ENCODE measurements around the gene CEP250. TPM values are rescaled to one million over a fixed set of nuclear protein-coding genes. Genes with fewer than 3 reads are reported as not detected.

The CEP250 gene, protein sequence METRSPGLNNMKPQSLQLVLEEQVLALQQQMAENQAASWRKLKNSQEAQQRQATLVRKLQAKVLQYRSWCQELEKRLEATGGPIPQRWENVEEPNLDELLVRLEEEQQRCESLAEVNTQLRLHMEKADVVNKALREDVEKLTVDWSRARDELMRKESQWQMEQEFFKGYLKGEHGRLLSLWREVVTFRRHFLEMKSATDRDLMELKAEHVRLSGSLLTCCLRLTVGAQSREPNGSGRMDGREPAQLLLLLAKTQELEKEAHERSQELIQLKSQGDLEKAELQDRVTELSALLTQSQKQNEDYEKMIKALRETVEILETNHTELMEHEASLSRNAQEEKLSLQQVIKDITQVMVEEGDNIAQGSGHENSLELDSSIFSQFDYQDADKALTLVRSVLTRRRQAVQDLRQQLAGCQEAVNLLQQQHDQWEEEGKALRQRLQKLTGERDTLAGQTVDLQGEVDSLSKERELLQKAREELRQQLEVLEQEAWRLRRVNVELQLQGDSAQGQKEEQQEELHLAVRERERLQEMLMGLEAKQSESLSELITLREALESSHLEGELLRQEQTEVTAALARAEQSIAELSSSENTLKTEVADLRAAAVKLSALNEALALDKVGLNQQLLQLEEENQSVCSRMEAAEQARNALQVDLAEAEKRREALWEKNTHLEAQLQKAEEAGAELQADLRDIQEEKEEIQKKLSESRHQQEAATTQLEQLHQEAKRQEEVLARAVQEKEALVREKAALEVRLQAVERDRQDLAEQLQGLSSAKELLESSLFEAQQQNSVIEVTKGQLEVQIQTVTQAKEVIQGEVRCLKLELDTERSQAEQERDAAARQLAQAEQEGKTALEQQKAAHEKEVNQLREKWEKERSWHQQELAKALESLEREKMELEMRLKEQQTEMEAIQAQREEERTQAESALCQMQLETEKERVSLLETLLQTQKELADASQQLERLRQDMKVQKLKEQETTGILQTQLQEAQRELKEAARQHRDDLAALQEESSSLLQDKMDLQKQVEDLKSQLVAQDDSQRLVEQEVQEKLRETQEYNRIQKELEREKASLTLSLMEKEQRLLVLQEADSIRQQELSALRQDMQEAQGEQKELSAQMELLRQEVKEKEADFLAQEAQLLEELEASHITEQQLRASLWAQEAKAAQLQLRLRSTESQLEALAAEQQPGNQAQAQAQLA (N-terminal part only)
- total RNA-seq (2014; rRNA removed; shearing (Covaris generic); ENCODE audit: low replicate concordance) = 10.2 and 42.8 TPM in 2 replicates

DNA sequence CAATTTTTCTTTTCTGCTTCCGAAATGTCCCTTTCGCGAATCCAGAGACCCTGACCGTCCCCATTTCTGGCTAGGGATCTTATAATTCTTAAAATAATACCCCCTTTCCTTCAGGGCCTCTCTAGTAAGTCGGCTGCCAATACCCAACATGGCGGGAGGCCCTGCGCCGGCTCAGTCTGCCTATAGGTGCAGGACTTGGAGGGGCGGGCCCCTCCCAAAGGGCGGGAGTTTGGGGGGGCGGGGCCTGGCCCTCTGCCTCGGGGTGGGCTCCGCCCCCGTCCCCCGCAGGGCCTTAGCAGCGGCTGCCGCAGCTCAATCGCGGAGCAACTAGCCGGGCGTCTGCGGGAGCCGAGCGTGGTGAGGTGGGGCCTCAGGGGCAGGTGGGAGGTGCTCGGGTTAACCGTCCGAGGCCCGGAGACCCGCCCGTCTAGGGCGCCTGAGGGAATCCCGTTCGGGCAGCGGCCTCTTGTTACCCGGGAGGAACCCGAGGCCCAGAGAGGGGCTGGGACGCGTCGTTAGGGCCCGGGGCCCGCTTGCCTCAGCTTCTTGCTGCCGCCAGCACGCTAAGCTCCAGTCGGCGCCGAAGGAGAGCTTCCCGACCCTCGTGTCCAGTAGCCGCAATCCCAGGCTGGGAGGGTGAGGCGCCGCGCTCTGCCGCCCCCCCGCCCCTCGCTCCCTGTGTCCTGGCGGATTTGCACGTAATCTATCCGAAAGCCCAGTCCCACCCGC lies at the start of gene CEP250:
Gene CEP250, plus strand, starts transcription at position 718 of the 729 bp plus-strand sequence. CDS start 6,770 bp downstream, outside the sequence.
- DNase-seq = peak; percentile 98
- H3K27ac ChIP-seq (ENCODE audit: low read length) = peak within 1 kb of the TSS; percentile 85
- H3K79me2 ChIP-seq (ENCODE audit: low read length) = peaks cover 35% of the 10 kb centered on the region
- peak within 1 kb of the TSS; percentile 76 for H3K4me3 ChIP-seq (ENCODE audit: low read length)
- no peaks in the 10 kb centered on the region for H4K20me1 ChIP-seq (ENCODE audit: insufficient read depth, low read depth, low read length)
- peak within 1 kb of the TSS; percentile 68 for H3K4me2 ChIP-seq (ENCODE audit: low read depth, low read length, poor library complexity, severe bottlenecking)
- H2AFZ ChIP-seq (ENCODE audit: low read length) = peak within 1 kb of the TSS; percentile 90
- no peaks in the 10 kb centered on the region for H3K9me3 ChIP-seq (ENCODE audit: low read length)
- H3K36me3 ChIP-seq (ENCODE audit: insufficient read depth, low read length) = no peaks in the 10 kb centered on the region
- H3K4me1 ChIP-seq (ENCODE audit: low read length) = peaks cover 41% of the 10 kb centered on the region
- peak within 1 kb of the TSS; percentile 77 for H3K9ac ChIP-seq (ENCODE audit: low read length)
- H3K9me2 ChIP-seq (replicated peaks; ENCODE audit: insufficient read depth, low read length) = no peaks in the 10 kb centered on the region
- H3K27me3 ChIP-seq (ENCODE audit: low read length) = no peaks in the 10 kb centered on the region

DNA sequence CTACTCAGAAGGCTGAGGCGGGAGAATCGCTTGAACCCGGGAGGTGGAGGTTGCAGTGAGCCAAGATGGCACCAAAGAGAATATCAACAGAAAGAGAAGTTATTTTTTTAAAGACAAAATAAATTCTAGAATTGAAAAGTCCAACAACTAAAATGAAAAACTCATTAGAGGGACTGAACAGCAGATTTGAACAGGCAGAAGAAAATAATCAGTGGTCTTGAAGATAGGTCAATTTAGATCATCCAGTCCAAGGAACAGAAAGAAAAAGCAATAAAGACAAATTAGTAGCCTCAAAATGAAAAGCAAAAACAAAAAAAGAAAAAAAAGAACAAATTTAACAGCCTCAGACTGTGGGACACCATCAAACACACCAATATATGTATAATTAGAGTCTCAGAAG lies 49.6 kb upstream of the CEP250 start:
- no peaks in the 10 kb centered on the region for H3K27me3 ChIP-seq (ENCODE audit: low read length)
- H3K9me3 ChIP-seq (ENCODE audit: low read length) = peaks cover 6% of the 10 kb centered on the region
- H3K9ac ChIP-seq (ENCODE audit: low read length) = no peak overlapping the region
- H3K36me3 ChIP-seq (ENCODE audit: insufficient read depth, low read length) = peaks cover 54% of the 10 kb centered on the region
- no peaks in the 10 kb centered on the region for H3K9me2 ChIP-seq (replicated peaks; ENCODE audit: insufficient read depth, low read length)
- no peak overlapping the region for H3K27ac ChIP-seq (ENCODE audit: low read length)
- no peak overlapping the region for H3K4me3 ChIP-seq (ENCODE audit: low read length)
- H4K20me1 ChIP-seq (ENCODE audit: insufficient read depth, low read depth, low read length) = no peaks in the 10 kb centered on the region
- peaks cover 10% of the 10 kb centered on the region for H3K4me1 ChIP-seq (ENCODE audit: low read length)
- no peak overlapping the region for H2AFZ ChIP-seq (ENCODE audit: low read length)
- no peak overlapping the region for H3K4me2 ChIP-seq (ENCODE audit: low read depth, low read length, poor library complexity, severe bottlenecking)
- DNase-seq = no peak
- peaks cover 86% of the 10 kb centered on the region for H3K79me2 ChIP-seq (ENCODE audit: low read length)

DNA sequence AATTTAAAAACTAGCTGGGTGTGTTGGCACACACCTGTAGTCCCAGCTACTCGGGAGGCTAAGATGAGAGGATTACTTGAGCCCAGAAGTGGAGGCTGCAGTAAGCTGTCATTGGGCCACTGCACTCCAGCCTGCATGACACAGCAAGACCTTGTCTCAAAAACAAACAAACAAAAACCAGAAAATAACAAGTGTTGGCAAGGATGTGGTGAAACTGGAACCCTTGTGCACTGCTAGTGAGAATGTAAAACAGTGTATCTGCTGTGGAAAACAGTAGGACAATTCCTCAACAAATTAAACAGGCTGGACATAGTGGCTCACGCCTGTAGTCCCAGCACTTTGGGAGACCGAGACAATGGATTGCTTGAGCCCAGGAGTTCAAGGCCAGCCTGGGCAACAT lies 47.1 kb upstream of the CEP250 start:
- Histone ChIP-seq H3K27ac (ENCODE audit: low read length) (no peak overlapping the region), H4K20me1 (ENCODE audit: insufficient read depth, low read depth, low read length) (no peaks in the 10 kb centered on the region; the same call in 1 of the 2 replicates), H3K4me2 (ENCODE audit: low read depth, low read length, poor library complexity, severe bottlenecking) (no peak overlapping the region), H3K9me2 (replicated peaks; ENCODE audit: insufficient read depth, low read length) (no peaks in the 10 kb centered on the region; the same call in 1 of the 2 replicates), H3K4me1 (ENCODE audit: low read length) (peaks cover 18% of the 10 kb centered on the region), H2AFZ (ENCODE audit: low read length) (no peak overlapping the region), H3K9me3 (ENCODE audit: low read length) (peaks cover 6% of the 10 kb centered on the region), H3K79me2 (ENCODE audit: low read length) (peaks cover 77% of the 10 kb centered on the region), H3K4me3 (ENCODE audit: low read length) (no peak overlapping the region), H3K9ac (ENCODE audit: low read length) (no peak overlapping the region), H3K36me3 (ENCODE audit: insufficient read depth, low read length) (peaks cover 54% of the 10 kb centered on the region), H3K27me3 (ENCODE audit: low read length) (no peaks in the 10 kb centered on the region)
- DNase-seq = no peak

DNA sequence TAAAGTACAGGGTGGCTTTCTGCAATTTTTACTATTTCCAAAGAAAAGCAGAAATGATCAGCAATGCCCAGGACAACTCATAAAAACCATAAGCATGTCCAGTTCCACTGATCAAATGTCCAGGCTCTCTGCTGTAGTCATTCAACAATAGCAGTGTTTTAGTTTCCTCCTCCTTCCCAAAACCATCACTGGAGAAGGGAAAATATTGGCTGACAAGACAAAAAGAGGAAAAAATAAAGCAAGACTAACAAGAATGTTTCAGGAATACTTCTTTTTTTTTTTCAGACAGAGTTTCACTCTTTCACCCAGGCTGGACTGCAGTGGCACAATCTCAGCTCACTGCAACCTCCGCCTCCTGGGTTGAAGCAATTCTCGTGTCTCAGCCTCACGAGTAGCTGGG lies 45.9 kb upstream of the CEP250 start:
- peaks cover 73% of the 10 kb centered on the region for H3K79me2 ChIP-seq (ENCODE audit: low read length)
- no peak for DNase-seq

DNA sequence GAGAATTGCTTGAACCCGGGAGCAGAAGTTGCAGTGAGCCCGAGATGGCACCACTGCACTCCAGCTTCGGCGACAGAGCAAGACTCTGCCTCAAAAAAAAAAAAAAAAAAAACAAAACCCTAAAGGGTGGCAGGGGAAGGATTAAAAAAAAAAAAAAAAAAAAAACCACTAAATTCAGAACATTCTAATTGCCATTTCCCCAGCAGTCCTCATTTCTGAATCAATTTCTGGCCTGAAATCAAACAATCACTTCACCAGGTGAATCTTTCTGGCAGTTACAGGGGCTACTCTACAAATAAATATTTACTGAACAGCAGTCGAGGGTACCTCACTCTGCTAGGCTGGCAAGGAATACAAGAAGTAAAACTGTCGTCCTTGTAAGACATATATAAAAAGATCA lies 44.8 kb upstream of the CEP250 start:
- Histone ChIP-seq H3K27me3 (ENCODE audit: low read length) (no peaks in the 10 kb centered on the region), H4K20me1 (ENCODE audit: insufficient read depth, low read depth, low read length) (no peaks in the 10 kb centered on the region; the same call in 1 of the 2 replicates), H3K9me2 (replicated peaks; ENCODE audit: insufficient read depth, low read length) (no peaks in the 10 kb centered on the region; the same call in 1 of the 2 replicates), H3K9me3 (ENCODE audit: low read length) (peaks cover 6% of the 10 kb centered on the region), H3K4me1 (ENCODE audit: low read length) (peaks cover 11% of the 10 kb centered on the region), H3K79me2 (ENCODE audit: low read length) (peaks cover 62% of the 10 kb centered on the region), H2AFZ (ENCODE audit: low read length) (no peak overlapping the region), H3K9ac (ENCODE audit: low read length) (peak overlapping the region; percentile 88), H3K4me2 (ENCODE audit: low read depth, low read length, poor library complexity, severe bottlenecking) (peak overlapping the region; percentile 97), H3K4me3 (ENCODE audit: low read length) (peak overlapping the region; percentile 98), H3K36me3 (ENCODE audit: insufficient read depth, low read length) (peaks cover 44% of the 10 kb centered on the region), H3K27ac (ENCODE audit: low read length) (no peak overlapping the region)
- no peak for DNase-seq

More for the DNA sequence above, 45.9 kb upstream of the CEP250 start:
- peaks cover 6% of the 10 kb centered on the region for H3K9me3 ChIP-seq (ENCODE audit: low read length)
- no peaks in the 10 kb centered on the region for H3K27me3 ChIP-seq (ENCODE audit: low read length)
- H3K4me2 ChIP-seq (ENCODE audit: low read depth, low read length, poor library complexity, severe bottlenecking) = no peak overlapping the region
- no peak overlapping the region for H2AFZ ChIP-seq (ENCODE audit: low read length)
- no peaks in the 10 kb centered on the region; the same call in 1 of the 2 replicates for H4K20me1 ChIP-seq (ENCODE audit: insufficient read depth, low read depth, low read length)
- H3K27ac ChIP-seq (ENCODE audit: low read length) = no peak overlapping the region
- peaks cover 53% of the 10 kb centered on the region for H3K36me3 ChIP-seq (ENCODE audit: insufficient read depth, low read length)
- peaks cover 18% of the 10 kb centered on the region for H3K4me1 ChIP-seq (ENCODE audit: low read length)
- no peaks in the 10 kb centered on the region; the same call in 1 of the 2 replicates for H3K9me2 ChIP-seq (replicated peaks; ENCODE audit: insufficient read depth, low read length)
- H3K4me3 ChIP-seq (ENCODE audit: low read length) = no peak overlapping the region
- H3K9ac ChIP-seq (ENCODE audit: low read length) = no peak overlapping the region

DNA sequence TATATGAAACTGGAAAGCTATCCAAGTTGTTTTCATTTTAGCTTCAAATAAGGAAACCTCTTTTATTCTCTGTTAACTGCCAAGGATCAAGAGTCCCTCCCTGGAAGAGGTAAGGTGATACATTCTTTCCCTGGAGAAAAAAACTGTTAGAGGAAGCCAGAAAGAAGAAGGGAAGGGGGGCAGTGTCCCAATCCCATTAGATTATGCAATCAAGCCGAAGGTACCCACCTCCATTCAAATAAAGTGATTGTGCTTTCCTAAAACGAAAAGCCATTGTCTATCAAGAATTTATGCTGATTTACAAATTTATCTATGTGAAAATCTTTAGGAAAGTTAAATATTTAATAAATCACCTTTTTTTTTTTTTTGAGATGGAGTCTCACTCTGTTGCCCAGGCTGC lies 34.1 kb upstream of the CEP250 start:
- Histone ChIP-seq H2AFZ (ENCODE audit: low read length) (no peak overlapping the region), H3K27ac (ENCODE audit: low read length) (no peak overlapping the region), H3K4me3 (ENCODE audit: low read length) (no peak overlapping the region), H3K9ac (ENCODE audit: low read length) (no peak overlapping the region), H3K79me2 (ENCODE audit: low read length) (no peaks in the 10 kb centered on the region), H3K27me3 (ENCODE audit: low read length) (no peaks in the 10 kb centered on the region), H3K4me2 (ENCODE audit: low read depth, low read length, poor library complexity, severe bottlenecking) (no peak overlapping the region), H4K20me1 (ENCODE audit: insufficient read depth, low read depth, low read length) (no peaks in the 10 kb centered on the region), H3K9me2 (replicated peaks; ENCODE audit: insufficient read depth, low read length) (no peaks in the 10 kb centered on the region), H3K36me3 (ENCODE audit: insufficient read depth, low read length) (no peaks in the 10 kb centered on the region), H3K4me1 (ENCODE audit: low read length) (no peaks in the 10 kb centered on the region), H3K9me3 (ENCODE audit: low read length) (no peaks in the 10 kb centered on the region)
- DNase-seq = no peak

DNA sequence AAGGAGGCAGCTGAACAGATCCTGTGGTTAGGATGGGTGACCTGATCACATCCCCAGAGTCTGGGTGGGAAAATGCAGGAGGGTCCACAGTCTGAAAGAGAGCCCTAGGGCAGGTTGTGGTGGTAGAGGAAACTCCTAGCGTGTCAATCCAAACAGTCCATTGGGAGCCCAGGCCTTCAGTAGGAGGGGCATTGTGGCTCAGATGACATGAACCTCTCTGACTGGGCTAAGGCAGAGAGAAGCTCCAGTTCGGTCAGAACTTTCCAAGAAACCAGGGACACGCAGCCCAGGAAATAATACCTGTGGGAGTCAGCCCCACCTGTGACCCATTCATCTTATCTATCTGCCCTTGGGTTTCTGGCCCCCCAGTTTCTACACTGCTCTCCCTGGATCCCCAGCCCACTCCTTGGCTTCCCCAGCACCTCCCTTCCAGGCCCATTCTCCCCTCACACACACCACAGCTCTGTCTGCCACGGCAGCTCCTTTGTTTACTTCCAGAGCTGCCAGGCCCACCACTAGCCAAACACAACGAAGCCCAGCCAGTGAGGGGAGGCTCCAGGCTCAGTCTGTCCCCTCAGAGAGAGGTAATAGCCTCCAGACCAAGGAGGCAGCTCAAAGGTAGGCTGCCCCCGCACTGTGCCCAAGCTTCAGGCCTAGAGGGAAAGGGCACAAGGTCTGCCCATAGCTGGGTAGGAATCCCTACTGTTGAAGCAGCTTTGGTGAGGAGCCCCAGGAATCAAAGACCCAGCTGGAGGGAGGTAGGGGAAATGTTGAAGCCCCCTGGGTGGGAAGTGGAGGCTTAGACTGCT lies 23.6 kb upstream of the CEP250 start:
- H3K27me3 ChIP-seq (ENCODE audit: low read length) = no peaks in the 10 kb centered on the region
- H3K4me2 ChIP-seq (ENCODE audit: low read depth, low read length, poor library complexity, severe bottlenecking) = no peak overlapping the region
- no peaks in the 10 kb centered on the region for H3K4me1 ChIP-seq (ENCODE audit: low read length)
- H2AFZ ChIP-seq (ENCODE audit: low read length) = no peak overlapping the region
- no peaks in the 10 kb centered on the region for H3K9me2 ChIP-seq (replicated peaks; ENCODE audit: insufficient read depth, low read length)
- H3K79me2 ChIP-seq (ENCODE audit: low read length) = no peaks in the 10 kb centered on the region
- no peaks in the 10 kb centered on the region for H3K36me3 ChIP-seq (ENCODE audit: insufficient read depth, low read length)
- no peaks in the 10 kb centered on the region for H4K20me1 ChIP-seq (ENCODE audit: insufficient read depth, low read depth, low read length)
- H3K9ac ChIP-seq (ENCODE audit: low read length) = no peak overlapping the region
- no peak overlapping the region for H3K4me3 ChIP-seq (ENCODE audit: low read length)
- H3K9me3 ChIP-seq (ENCODE audit: low read length) = no peaks in the 10 kb centered on the region
- H3K27ac ChIP-seq (ENCODE audit: low read length) = no peak overlapping the region
- DNase-seq = no peak

Data from Karpas-422 (cell line).